GM12891 (cell line): Measurements from ENCODE around the gene MAP1A.

Source experiments
- DNase-seq: peaks from one replicate; pipeline ENCODE4 v3.0.0; 2011; ENCODE audit warnings: low spot score; ENCODE audit not compliant: insufficient read length
- FAIRE-seq: peaks from 2 replicates; lab custom pipeline; 2011; peaks lifted over from hg19 to GRCh38; lab: Jason Lieb, UNC
- PAX5 ChIP-seq: IDR thresholded peaks from 2 replicates; pipeline ENCODE4 v1.6.1; 2011; ENCODE audit warnings: low read length, moderate library complexity, mild to moderate bottlenecking; ENCODE audit not compliant: insufficient read depth, severe bottlenecking
- POLR2A ChIP-seq: IDR thresholded peaks from 2 replicates; pipeline ENCODE4 v1.6.1; 2011; ENCODE audit warnings: low read depth, low read length, control low read depth
- POLR2AphosphoS5 ChIP-seq: IDR thresholded peaks from 2 replicates; pipeline ENCODE4 v1.6.1; 2011; ENCODE audit warnings: low read depth, low read length, control low read depth
- POU2F2 ChIP-seq: IDR thresholded peaks from 2 replicates; pipeline ENCODE4 v1.6.1; 2011; ENCODE audit warnings: low read depth, mild to moderate bottlenecking, control low read depth, low read length, moderate library complexity
- SPI1 ChIP-seq: IDR thresholded peaks from 2 replicates; pipeline ENCODE4 v1.6.1; 2011; ENCODE audit warnings: low read depth, low read length, control low read depth
- TAF1 ChIP-seq: IDR thresholded peaks from 2 replicates; pipeline ENCODE4 v1.6.1; 2011; ENCODE audit warnings: low read depth, low read length, control low read depth

The MAP1A gene

DNA sequence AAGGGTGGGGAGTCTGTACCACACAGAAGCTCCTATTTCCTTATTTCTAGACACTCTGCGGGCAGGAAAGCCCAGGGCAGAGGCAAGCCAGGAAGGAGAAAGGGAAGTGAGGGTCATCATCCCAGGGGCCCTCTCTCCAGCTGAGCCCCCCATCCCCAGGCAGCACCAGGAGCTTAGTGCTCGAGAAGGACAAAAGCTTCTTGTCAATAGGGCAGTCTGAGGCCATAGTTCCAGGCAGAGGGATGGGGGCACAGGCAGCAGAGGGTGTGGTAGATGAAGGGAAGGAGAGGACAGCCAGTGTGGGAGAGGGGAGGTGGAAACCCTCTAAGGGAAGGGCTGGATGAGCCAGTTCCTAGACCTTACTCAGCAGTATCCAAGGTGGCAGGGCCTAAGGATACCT is 2.7 kb downstream of the MAP1A start:
- DNase-seq (no peak), FAIRE-seq (no peak)
- no peak for TF ChIP-seq POLR2AphosphoS5
- no peak for TF ChIP-seq SPI1
- no peak for TF ChIP-seq TAF1
- TF ChIP-seq POLR2A, result no peak
- TF ChIP-seq PAX5, result no peak
- TF ChIP-seq POU2F2, result no peak

DNA sequence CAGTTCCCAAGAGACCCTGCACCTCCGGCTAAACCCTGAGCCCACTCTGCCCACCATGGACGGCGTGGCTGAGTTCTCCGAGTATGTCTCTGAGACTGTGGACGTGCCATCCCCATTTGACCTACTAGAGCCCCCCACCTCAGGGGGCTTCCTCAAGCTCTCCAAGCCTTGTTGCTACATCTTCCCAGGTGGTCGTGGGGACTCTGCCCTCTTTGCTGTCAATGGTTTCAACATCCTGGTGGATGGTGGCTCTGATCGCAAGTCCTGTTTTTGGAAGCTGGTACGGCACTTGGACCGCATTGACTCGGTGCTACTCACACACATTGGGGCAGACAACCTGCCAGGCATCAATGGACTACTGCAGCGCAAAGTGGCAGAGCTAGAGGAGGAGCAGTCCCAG is 4.0 kb downstream of the MAP1A start:
- TF ChIP-seq SPI1, result no peak
- no peak for TF ChIP-seq PAX5
- no peak for TF ChIP-seq TAF1
- no peak for TF ChIP-seq POU2F2
- no peak for TF ChIP-seq POLR2A
- no peak for TF ChIP-seq POLR2AphosphoS5
- DNase-seq (no peak), FAIRE-seq (no peak)

DNA sequence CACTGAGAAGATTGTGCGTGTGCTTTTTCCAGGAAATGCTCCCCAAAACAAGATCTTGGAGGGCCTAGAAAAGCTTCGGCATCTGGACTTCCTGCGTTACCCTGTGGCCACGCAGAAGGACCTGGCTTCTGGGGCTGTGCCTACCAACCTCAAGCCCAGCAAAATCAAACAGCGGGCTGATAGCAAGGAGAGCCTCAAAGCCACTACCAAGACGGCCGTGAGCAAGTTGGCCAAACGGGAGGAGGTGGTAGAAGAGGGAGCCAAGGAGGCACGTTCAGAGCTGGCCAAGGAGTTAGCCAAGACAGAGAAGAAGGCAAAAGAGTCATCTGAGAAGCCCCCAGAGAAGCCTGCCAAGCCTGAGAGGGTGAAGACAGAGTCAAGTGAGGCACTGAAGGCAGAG is 4.8 kb downstream of the MAP1A start:
- DNase-seq (no peak), FAIRE-seq (no peak)
- no peak for TF ChIP-seq POLR2AphosphoS5
- TF ChIP-seq POU2F2, result no peak

DNA sequence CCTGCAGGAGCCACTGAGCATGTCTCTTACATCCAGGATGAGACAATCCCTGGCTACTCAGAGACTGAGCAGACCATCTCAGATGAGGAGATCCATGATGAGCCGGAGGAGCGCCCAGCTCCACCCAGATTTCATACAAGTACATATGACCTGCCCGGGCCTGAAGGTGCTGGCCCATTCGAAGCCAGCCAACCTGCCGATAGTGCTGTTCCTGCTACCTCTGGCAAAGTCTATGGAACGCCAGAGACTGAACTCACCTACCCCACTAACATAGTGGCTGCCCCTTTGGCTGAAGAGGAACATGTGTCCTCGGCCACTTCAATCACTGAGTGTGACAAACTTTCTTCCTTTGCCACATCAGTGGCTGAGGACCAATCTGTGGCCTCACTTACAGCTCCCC is 6.2 kb downstream of the MAP1A start:
- FAIRE-seq, result no peak

DNA sequence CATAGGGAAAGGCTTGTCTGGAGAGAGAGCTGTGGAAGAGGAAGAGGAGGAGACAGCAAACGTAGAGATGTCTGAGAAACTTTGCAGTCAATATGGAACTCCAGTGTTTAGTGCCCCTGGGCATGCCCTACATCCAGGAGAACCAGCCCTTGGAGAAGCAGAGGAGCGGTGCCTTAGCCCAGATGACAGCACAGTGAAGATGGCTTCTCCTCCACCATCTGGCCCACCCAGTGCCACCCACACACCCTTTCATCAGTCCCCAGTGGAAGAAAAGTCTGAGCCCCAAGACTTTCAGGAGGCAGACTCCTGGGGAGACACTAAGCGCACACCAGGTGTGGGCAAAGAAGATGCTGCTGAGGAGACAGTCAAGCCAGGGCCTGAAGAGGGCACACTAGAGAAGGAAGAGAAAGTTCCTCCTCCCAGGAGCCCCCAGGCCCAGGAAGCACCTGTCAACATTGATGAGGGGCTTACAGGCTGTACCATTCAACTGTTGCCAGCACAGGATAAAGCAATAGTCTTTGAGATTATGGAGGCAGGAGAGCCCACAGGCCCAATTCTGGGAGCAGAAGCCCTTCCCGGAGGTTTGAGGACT is 6.9 kb downstream of the MAP1A start:
- FAIRE-seq, result no peak
- TF ChIP-seq PAX5, result no peak
- TF ChIP-seq SPI1, result no peak
- TF ChIP-seq TAF1, result no peak
- TF ChIP-seq POLR2A, result no peak
- no peak for TF ChIP-seq POU2F2
- no peak for DNase-seq

More for the DNA sequence above, 6.2 kb downstream of the MAP1A start:
- no peak for DNase-seq
- TF ChIP-seq PAX5 (no peak), POLR2A (no peak), SPI1 (no peak)

DNA sequence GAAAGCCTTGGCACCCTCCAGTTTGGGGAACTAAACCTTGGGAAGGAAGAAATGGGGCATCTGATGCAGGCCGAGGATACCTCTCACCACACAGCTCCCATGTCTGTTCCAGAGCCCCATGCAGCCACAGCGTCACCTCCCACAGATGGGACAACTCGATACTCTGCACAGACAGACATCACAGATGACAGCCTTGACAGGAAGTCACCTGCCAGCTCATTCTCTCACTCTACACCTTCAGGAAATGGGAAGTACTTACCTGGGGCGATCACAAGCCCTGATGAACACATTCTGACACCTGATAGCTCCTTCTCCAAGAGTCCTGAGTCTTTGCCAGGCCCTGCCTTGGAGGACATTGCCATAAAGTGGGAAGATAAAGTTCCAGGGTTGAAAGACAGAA is 7.7 kb downstream of the MAP1A start:
- DNase-seq (no peak), FAIRE-seq (no peak)
- TF ChIP-seq TAF1 (no peak), POLR2A (no peak)

DNA sequence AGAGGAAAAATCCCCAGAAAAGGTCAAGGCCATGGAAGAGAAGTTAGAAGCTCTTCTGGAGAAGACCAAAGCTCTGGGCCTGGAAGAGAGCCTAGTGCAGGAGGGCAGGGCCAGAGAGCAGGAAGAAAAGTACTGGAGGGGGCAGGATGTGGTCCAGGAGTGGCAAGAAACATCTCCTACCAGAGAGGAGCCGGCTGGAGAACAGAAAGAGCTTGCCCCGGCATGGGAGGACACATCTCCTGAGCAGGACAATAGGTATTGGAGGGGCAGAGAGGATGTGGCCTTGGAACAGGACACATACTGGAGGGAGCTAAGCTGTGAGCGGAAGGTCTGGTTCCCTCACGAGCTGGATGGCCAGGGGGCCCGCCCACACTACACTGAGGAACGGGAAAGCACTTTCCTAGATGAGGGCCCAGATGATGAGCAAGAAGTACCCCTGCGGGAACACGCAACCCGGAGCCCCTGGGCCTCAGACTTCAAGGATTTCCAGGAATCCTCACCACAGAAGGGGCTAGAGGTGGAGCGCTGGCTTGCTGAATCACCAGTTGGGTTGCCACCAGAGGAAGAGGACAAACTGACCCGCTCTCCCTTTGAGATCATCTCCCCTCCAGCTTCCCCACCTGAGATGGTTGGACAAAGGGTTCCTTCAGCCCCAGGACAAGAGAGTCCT is 9.0 kb downstream of the MAP1A start:
- DNase-seq (no peak), FAIRE-seq (no peak)
- TF ChIP-seq SPI1, result no peak
- no peak for TF ChIP-seq POLR2A
- no peak for TF ChIP-seq TAF1
- no peak for TF ChIP-seq PAX5
- TF ChIP-seq POLR2AphosphoS5, result no peak
- no peak for TF ChIP-seq POU2F2

DNA sequence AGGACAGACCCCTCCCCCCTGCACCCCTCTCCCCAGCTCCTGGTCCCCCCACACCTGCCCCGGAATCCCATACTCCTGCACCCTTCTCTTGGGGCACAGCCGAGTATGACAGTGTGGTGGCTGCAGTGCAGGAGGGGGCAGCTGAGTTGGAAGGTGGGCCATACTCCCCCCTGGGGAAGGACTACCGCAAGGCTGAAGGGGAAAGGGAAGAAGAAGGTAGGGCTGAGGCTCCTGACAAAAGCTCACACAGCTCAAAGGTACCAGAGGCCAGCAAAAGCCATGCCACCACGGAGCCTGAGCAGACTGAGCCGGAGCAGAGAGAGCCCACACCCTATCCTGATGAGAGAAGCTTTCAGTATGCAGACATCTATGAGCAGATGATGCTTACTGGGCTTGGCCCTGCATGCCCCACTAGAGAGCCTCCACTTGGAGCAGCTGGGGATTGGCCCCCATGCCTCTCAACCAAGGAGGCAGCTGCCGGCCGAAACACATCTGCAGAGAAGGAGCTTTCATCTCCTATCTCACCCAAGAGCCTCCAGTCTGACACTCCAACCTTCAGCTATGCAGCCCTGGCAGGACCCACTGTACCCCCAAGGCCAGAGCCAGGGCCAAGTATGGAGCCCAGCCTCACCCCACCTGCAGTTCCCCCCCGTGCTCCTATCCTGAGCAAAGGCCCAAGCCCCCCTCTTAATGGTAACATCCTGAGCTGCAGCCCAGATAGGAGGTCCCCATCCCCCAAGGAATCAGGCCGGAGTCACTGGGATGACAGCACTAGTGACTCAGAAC is 9.8 kb downstream of the MAP1A start:
- no peak for TF ChIP-seq SPI1
- no peak for TF ChIP-seq TAF1
- no peak for TF ChIP-seq POU2F2
- no peak for TF ChIP-seq POLR2AphosphoS5
- no peak for TF ChIP-seq POLR2A
- TF ChIP-seq PAX5, result no peak
- FAIRE-seq (no peak), DNase-seq (no peak)

DNA sequence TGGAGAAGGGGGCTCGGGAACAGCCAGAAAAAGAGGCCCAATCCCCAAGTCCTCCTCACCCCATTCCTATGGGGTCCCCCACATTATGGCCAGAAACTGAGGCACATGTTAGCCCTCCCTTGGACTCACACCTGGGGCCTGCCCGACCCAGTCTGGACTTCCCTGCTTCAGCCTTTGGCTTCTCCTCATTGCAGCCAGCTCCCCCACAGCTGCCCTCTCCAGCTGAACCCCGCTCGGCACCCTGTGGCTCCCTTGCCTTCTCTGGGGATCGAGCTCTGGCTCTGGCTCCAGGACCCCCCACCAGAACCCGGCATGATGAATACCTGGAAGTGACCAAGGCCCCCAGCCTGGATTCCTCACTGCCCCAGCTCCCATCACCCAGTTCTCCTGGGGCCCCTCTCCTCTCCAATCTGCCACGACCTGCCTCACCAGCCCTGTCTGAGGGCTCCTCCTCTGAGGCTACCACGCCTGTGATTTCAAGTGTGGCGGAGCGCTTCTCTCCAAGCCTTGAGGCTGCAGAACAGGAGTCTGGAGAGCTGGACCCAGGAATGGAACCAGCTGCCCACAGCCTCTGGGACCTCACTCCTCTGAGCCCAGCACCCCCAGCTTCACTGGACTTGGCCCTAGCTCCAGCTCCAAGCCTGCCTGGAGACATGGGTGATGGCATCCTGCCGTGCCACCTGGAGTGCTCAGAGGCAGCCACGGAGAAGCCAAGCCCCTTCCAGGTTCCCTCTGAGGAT is 10.6 kb downstream of the MAP1A start:
- TF ChIP-seq POLR2AphosphoS5, result no peak
- no peak for TF ChIP-seq SPI1
- no peak for TF ChIP-seq POLR2A
- no peak for TF ChIP-seq TAF1
- no peak for DNase-seq
- FAIRE-seq, result no peak
